Activated T-helper 9 cell treated with anti-CD3 and anti-CD28 coated beads, Interleukin-2, amount 50 U/mL, for 16 hours (primary cell): ENCODE measurements around the gene ZNF536.
"Not testable (repeated sequence)": the region's sequence is repeated elsewhere in the genome, so short reads cannot be mapped to it uniquely, and the experiment has no call there.

ENCODE experiments used
- DNase-seq: peaks from one replicate; pipeline ENCODE4 v3.0.0-alpha.2; 2020; ENCODE audit warnings: low read depth

The ZNF536 gene

GRCh38 chr19:30446850-30447552 lies 74.8 kb downstream of the ZNF536 start:
- no peak for DNase-seq

GRCh38 chr19:30447553-30447870 lies 75.3 kb downstream of the ZNF536 start:
- DNase-seq, result no peak

- DNase-seq, result no peak
These were observed 76.3 kb downstream of the ZNF536 start for GRCh38 chr19:30448386-30449077.

- no peak for DNase-seq
These were observed 77.0 kb downstream of the ZNF536 start for GRCh38 chr19:30449078-30449590.

GRCh38 chr19:30449673-30450072 lies 77.5 kb downstream of the ZNF536 start:
- DNase-seq, result no peak

GRCh38 chr19:30450100-30450499 lies 77.9 kb downstream of the ZNF536 start:
- DNase-seq, result no peak

- DNase-seq, result no peak
These were observed 78.7 kb downstream of the ZNF536 start for GRCh38 chr19:30450835-30451321.

GRCh38 chr19:30452931-30453330 lies 80.7 kb downstream of the ZNF536 start:
- DNase-seq, result no peak

GRCh38 chr19:30453743-30454142 lies 81.6 kb downstream of the ZNF536 start:
- DNase-seq, result no peak

- DNase-seq, result no peak
These were observed 83.7 kb downstream of the ZNF536 start for GRCh38 chr19:30455881-30456280.

GRCh38 chr19:30457484-30457883 lies 85.3 kb downstream of the ZNF536 start:
- DNase-seq, result no peak

GRCh38 chr19:30459859-30460258 lies 87.7 kb downstream of the ZNF536 start:
- no peak for DNase-seq

- DNase-seq, result no peak
These were observed 92.0 kb downstream of the ZNF536 start for GRCh38 chr19:30464162-30464561.

GRCh38 chr19:30466598-30466997 lies 94.4 kb downstream of the ZNF536 start:
- DNase-seq, result not testable (repeated sequence)

- DNase-seq, result no peak
These were observed 95.1 kb downstream of the ZNF536 start for GRCh38 chr19:30467239-30467638.

GRCh38 chr19:30469774-30470173 lies 97.6 kb downstream of the ZNF536 start:
- DNase-seq, result no peak

- no peak for DNase-seq
These were observed 99.3 kb downstream of the ZNF536 start for GRCh38 chr19:30471441-30471840.

- no peak for DNase-seq
These were observed 101.2 kb downstream of the ZNF536 start for GRCh38 chr19:30473334-30473867.

GRCh38 chr19:30476997-30477396 lies 104.8 kb downstream of the ZNF536 start:
- DNase-seq, result no peak

GRCh38 chr19:30479231-30479630 lies 107.0 kb downstream of the ZNF536 start:
- no peak for DNase-seq

- DNase-seq, result no peak
These were observed 107.9 kb downstream of the ZNF536 start for GRCh38 chr19:30480097-30480496.

GRCh38 chr19:30481063-30481462 lies 108.9 kb downstream of the ZNF536 start:
- no peak for DNase-seq

- DNase-seq, result no peak
These were observed 109.6 kb downstream of the ZNF536 start for GRCh38 chr19:30481823-30482222.
